Measurements from ENCODE around the gene MYO9A.
"Not testable (repeated sequence)": the region's sequence is repeated elsewhere in the genome, so short reads cannot be mapped to it uniquely, and the experiment has no call there.

Gene MYO9A

DNA sequence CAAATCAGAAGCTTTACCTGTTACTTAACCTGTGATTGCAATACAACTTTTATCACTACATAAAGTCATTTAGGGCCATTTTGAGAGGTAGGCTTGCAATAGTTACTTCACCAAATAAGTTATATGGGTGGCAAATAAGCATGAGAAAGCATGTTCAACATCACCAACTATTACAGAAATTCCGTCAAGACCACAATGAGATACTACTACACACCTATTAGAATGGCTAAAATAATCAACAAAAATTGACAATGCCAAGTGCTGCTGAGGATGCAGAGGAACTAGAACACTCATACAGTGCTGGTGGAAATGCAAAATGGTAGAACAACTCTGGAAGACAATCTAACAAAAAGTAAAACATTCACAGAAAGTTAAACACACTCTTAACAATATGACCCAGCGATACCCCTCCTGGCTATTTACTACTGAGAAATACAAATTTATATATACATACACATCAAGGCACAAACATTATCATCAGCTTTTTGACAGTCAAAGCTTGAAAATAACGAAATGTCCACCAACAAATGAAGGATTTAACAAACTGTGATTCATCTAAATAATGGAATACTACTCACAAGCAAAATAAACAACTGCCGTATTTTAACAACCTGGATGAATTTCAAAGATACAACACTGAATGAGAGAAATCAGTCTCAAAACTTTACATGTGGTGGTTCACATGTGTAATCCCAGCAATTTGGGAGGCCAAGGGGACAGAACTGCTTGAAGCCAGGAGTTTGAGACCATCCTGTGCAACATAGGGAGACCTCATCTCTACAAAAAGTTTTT is 82.9 kb downstream of the MYO9A start:
- no peaks in the 10 kb centered on the region for H3K9me3 ChIP-seq
- DNase-seq = no peak
- H3K27me3 ChIP-seq = no peaks in the 10 kb centered on the region
- peaks cover 2% of the 10 kb centered on the region; the same call in 1 of the 2 replicates for H3K4me1 ChIP-seq
- TF ChIP-seq, protein P1, sequence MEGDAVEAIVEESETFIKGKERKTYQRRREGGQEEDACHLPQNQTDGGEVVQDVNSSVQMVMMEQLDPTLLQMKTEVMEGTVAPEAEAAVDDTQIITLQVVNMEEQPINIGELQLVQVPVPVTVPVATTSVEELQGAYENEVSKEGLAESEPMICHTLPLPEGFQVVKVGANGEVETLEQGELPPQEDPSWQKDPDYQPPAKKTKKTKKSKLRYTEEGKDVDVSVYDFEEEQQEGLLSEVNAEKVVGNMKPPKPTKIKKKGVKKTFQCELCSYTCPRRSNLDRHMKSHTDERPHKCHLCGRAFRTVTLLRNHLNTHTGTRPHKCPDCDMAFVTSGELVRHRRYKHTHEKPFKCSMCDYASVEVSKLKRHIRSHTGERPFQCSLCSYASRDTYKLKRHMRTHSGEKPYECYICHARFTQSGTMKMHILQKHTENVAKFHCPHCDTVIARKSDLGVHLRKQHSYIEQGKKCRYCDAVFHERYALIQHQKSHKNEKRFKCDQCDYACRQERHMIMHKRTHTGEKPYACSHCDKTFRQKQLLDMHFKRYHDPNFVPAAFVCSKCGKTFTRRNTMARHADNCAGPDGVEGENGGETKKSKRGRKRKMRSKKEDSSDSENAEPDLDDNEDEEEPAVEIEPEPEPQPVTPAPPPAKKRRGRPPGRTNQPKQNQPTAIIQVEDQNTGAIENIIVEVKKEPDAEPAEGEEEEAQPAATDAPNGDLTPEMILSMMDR (IDR thresholded peaks at IDR 0.05; ENCODE audit: low read depth, low read length) = no peak
- no peaks in the 10 kb centered on the region; the same call in 1 of the 2 replicates for H3K36me3 ChIP-seq
- no peak overlapping the region for H3K4me3 ChIP-seq (ENCODE audit: low read depth, low read length)

DNA sequence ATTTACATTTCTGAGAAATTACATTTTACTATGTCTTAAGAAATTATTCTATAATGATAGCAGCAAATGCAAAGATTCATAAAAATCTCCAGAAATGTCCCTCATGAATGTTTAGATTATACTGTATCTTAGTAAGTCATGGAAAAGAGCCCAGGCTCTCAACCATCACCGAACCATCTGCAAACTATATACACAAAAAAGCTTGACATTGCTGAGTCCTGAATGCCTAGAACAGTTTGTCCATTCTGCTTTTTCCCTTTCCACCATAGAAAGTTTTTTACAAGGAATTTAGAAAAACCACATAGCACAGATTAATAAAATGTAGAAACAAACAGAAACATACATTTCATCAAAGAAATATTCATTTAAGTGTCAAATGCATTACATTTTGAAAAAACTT is 83.6 kb downstream of the MYO9A start:
- no peaks in the 10 kb centered on the region; the same call in 1 of the 2 replicates for H3K36me3 ChIP-seq
- TF ChIP-seq, protein P1 (IDR thresholded peaks at IDR 0.05; ENCODE audit: low read depth, low read length) = no peak

DNA sequence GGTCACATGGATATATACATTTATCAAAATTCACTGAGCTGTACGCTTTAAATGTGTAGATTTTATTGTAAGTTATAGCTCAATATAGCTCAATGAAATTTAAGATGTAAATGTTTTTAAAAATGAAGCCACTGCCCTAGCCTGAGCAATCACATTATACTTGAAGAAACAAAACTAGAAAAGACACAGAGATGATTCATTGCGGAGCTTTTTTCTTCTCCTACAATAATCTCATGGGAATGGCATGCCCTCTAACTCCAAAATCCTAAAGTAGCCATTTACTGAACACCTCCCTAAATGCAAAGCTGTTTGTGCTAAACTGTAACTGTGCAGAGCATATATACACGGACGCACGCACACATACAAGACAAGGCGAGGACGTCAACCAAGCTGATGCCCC is 84.2 kb downstream of the MYO9A start:
- Histone ChIP-seq H3K36me3 (no peaks in the 10 kb centered on the region; the same call in 1 of the 2 replicates), H3K27me3 (no peaks in the 10 kb centered on the region)

More for the DNA sequence above, 83.6 kb downstream of the MYO9A start:
- H3K4me1 ChIP-seq = peaks cover 2% of the 10 kb centered on the region; the same call in 1 of the 2 replicates
- H3K27me3 ChIP-seq = no peaks in the 10 kb centered on the region
- no peak for DNase-seq
- no peak overlapping the region for H3K4me3 ChIP-seq (ENCODE audit: low read depth, low read length)
- H3K9me3 ChIP-seq = no peaks in the 10 kb centered on the region

DNA sequence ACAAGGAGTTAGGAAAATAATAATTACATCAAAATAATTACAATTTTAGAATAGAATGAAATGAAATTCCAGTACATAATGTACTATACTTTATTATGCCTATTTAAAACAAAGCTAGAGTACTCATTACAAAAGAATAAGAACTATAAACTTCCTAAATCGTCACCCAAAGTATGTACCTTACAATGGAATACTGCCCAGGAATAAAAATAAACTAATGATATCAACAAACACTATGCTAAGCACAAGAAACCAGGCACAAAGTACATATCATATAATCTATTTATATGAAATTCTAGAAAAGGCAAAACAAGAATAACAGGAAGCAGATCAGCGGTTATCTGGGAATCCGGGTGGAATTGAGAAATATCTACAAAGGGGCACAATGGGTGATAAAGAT is 84.7 kb downstream of the MYO9A start:
- no peaks in the 10 kb centered on the region for H3K27me3 ChIP-seq
- H3K36me3 ChIP-seq = no peaks in the 10 kb centered on the region; the same call in 1 of the 2 replicates
- TF ChIP-seq, protein P1 (IDR thresholded peaks at IDR 0.05; ENCODE audit: low read depth, low read length) = no peak
- no peak for DNase-seq
- no peak overlapping the region for H3K4me3 ChIP-seq (ENCODE audit: low read depth, low read length)
- no peaks in the 10 kb centered on the region for H3K9me3 ChIP-seq
- peaks cover 2% of the 10 kb centered on the region; the same call in 1 of the 2 replicates for H3K4me1 ChIP-seq

More for the DNA sequence above, 84.2 kb downstream of the MYO9A start:
- Histone ChIP-seq H3K4me3 (ENCODE audit: low read depth, low read length) (no peak overlapping the region), H3K9me3 (no peaks in the 10 kb centered on the region), H3K4me1 (peaks cover 2% of the 10 kb centered on the region; the same call in 1 of the 2 replicates)
- DNase-seq = no peak
- TF ChIP-seq, protein P1 (IDR thresholded peaks at IDR 0.05; ENCODE audit: low read depth, low read length) = no peak

DNA sequence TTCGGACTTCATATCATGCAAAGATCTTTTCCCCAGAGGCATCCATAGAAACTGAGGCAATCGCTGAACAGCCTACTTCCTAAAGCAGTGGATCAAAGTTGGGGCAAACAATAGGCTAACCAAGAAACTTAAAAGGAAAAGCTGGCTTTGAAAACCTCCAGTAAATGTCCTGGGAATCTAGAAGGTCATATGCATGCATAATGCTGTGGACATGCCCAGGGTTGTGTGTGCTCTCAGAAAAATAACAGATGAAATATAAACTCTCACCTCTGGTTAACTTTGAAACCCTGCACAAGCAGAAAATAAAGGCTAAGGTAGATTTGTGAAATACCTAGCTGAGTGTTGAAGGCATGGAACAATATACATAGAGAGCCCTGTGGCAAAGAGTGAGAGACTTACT is 96.3 kb downstream of the MYO9A start:
- Histone ChIP-seq H3K9me3 (no peaks in the 10 kb centered on the region), H3K4me3 (ENCODE audit: low read depth, low read length) (no peak overlapping the region), H3K36me3 (no peaks in the 10 kb centered on the region), H3K4me1 (no peaks in the 10 kb centered on the region), H3K27me3 (no peaks in the 10 kb centered on the region)
- DNase-seq = no peak
- TF ChIP-seq, protein P1 (IDR thresholded peaks at IDR 0.05; ENCODE audit: low read depth, low read length) = no peak

DNA sequence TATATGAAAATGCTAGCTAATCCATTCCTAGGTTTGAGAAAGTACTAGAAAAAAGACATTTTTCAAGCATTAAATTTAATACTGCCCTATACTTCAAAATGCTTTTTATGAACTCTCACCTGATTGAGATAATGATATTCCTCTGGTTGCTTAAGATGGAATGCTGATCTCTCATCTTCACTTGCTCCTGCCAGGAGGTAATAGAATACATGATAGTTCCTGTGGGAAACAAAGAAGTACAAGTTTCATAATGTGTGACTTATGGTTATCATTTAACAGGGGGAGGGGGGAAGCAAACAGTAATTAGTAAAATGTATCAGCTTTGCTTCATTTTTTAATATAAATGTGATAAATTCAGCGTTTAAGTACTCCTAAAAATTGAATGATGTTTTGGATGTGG is 97.2 kb downstream of the MYO9A start:
- no peak for DNase-seq
- TF ChIP-seq, protein P1 (IDR thresholded peaks at IDR 0.05; ENCODE audit: low read depth, low read length) = no peak
- Histone ChIP-seq H3K27me3 (no peaks in the 10 kb centered on the region), H3K4me3 (ENCODE audit: low read depth, low read length) (no peak overlapping the region), H3K9me3 (no peaks in the 10 kb centered on the region), H3K36me3 (no peaks in the 10 kb centered on the region), H3K4me1 (no peaks in the 10 kb centered on the region)

DNA sequence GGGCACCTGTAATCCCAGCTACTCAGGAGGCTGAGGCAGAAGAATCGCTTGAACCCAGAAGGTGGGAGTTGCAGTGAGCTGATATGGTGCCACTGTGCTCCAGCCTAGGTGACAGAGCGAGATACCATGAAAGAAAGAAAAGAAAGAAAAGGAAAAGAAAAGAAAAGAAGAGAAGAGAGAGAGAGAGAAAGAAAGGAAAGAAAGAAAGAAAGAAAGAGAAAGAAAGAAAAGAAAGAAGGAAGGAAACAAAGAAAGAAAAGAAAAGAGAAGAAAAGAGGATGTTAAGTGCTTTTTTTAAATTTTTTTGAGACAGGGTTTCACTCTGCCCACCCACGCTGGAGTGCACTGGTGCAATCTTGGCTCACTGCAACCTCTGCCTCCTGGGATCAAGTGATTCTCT is 103.4 kb downstream of the MYO9A start:
- H3K27me3 ChIP-seq; H3K36me3 ChIP-seq; H3K9me3 ChIP-seq; DNase-seq; H3K4me1 ChIP-seq; H3K4me3 ChIP-seq (ENCODE audit: low read depth, low read length): not testable (repeated sequence)
